Subcutaneous abdominal adipose tissue (tissue), 5 donors: ENCODE results near the gene LHFPL3.

Source experiments
- H3K27ac ChIP-seq: one replicate; pipeline ENCODE4 v1.7.0; 2013; ENCODE audit warnings: low read depth, mild to moderate bottlenecking, inconsistent platforms, low read length, moderate library complexity
- H3K27me3 ChIP-seq, 5 donors: one replicate each; pipeline ENCODE4 v1.7.0; 2013; ENCODE audit warnings: low read length in 5 of 5, inconsistent platforms in 1 of 5; ENCODE audit not compliant: control insufficient read depth in 5 of 5, insufficient read depth in 4 of 5
- H3K36me3 ChIP-seq, 5 donors: one replicate each; pipeline ENCODE4 v1.7.0; 2013; ENCODE audit warnings: low read length in 5 of 5; ENCODE audit not compliant: control insufficient read depth in 5 of 5, insufficient read depth in 5 of 5
- H3K4me1 ChIP-seq, 5 donors: one replicate each; pipeline ENCODE4 v1.7.0; 2013; ENCODE audit warnings: low read length in 5 of 5, mild to moderate bottlenecking in 3 of 5, moderate library complexity in 1 of 5; ENCODE audit not compliant: control insufficient read depth in 5 of 5, insufficient read depth in 5 of 5
- H3K4me3 ChIP-seq, 5 donors: one replicate each; pipeline ENCODE4 v1.7.0; 2013; ENCODE audit warnings: low read length in 5 of 5, low read depth in 1 of 5
- H3K9ac ChIP-seq, 5 donors: one replicate each; pipeline ENCODE4 v1.7.0; 2013; ENCODE audit warnings: low read length in 5 of 5, mild to moderate bottlenecking in 4 of 5, moderate library complexity in 3 of 5
- H3K9me3 ChIP-seq, 5 donors: one replicate each; pipeline ENCODE4 v1.7.0; 2013; ENCODE audit warnings: low read length in 5 of 5; ENCODE audit not compliant: control insufficient read depth in 5 of 5
- donor health status: healthy.
- donor health status: healthy.
- donor health status: healthy.
- donor health status: healthy.
- donor health status: healthy.

Gene LHFPL3

GRCh38 chr7:104366390-104366789 lies 38.0 kb downstream of the LHFPL3 start:
- Histone ChIP-seq H3K27me3 (no peaks in the 10 kb centered on the region), H3K9ac (no peak overlapping the region), H3K9me3 (no peaks in the 10 kb centered on the region), H3K4me3 (no peak overlapping the region), H3K4me1 (no peaks in the 10 kb centered on the region), H3K27ac (no peak overlapping the region), H3K36me3 (no peaks in the 10 kb centered on the region)

GRCh38 chr7:104367926-104368325 lies 39.5 kb downstream of the LHFPL3 start:
- no peaks in the 10 kb centered on the region for H3K27me3 ChIP-seq
- no peak overlapping the region for H3K9ac ChIP-seq
- H3K9me3 ChIP-seq, result no peaks in the 10 kb centered on the region
- no peaks in the 10 kb centered on the region for H3K4me1 ChIP-seq
- no peaks in the 10 kb centered on the region for H3K36me3 ChIP-seq
- no peak overlapping the region for H3K27ac ChIP-seq
- H3K4me3 ChIP-seq, result no peak overlapping the region

- H3K36me3 ChIP-seq, result no peaks in the 10 kb centered on the region
- no peak overlapping the region for H3K4me3 ChIP-seq
- no peaks in the 10 kb centered on the region for H3K4me1 ChIP-seq
- no peak overlapping the region for H3K27ac ChIP-seq
- H3K9me3 ChIP-seq, result no peaks in the 10 kb centered on the region
- no peak overlapping the region for H3K9ac ChIP-seq
- no peaks in the 10 kb centered on the region for H3K27me3 ChIP-seq
Observed at GRCh38 chr7:104371216-104371979, 43.0 kb downstream of the LHFPL3 start.

- Histone ChIP-seq H3K27ac (no peak overlapping the region), H3K9me3 (no peaks in the 10 kb centered on the region), H3K9ac (no peak overlapping the region), H3K36me3 (no peaks in the 10 kb centered on the region), H3K27me3 (no peaks in the 10 kb centered on the region), H3K4me1 (no peaks in the 10 kb centered on the region), H3K4me3 (no peak overlapping the region)
Observed at GRCh38 chr7:104371980-104372357, 43.6 kb downstream of the LHFPL3 start.

GRCh38 chr7:104382616-104383015 lies 54.2 kb downstream of the LHFPL3 start:
- Histone ChIP-seq H3K9me3 (peaks cover 0 to 5% (median 2%) of the 10 kb centered on the region in 5 donors), H3K27me3 (no peaks in the 10 kb centered on the region), H3K4me3 (no peak overlapping the region), H3K4me1 (no peaks in the 10 kb centered on the region), H3K27ac (no peak overlapping the region), H3K36me3 (no peaks in the 10 kb centered on the region), H3K9ac (no peak overlapping the region)

GRCh38 chr7:104386943-104387342 lies 58.5 kb downstream of the LHFPL3 start:
- Histone ChIP-seq H3K4me3 (no peak overlapping the region), H3K27ac (no peak overlapping the region), H3K36me3 (no peaks in the 10 kb centered on the region), H3K4me1 (no peaks in the 10 kb centered on the region), H3K9me3 (peaks cover 0 to 13% (median 8%) of the 10 kb centered on the region in 5 donors), H3K27me3 (no peaks in the 10 kb centered on the region), H3K9ac (no peak overlapping the region)

GRCh38 chr7:104388222-104388621 lies 59.8 kb downstream of the LHFPL3 start:
- H3K9me3 ChIP-seq, result peaks cover 0 to 13% (median 8%) of the 10 kb centered on the region in 5 donors
- H3K4me3 ChIP-seq, result no peak overlapping the region
- no peak overlapping the region for H3K27ac ChIP-seq
- no peaks in the 10 kb centered on the region for H3K4me1 ChIP-seq
- no peaks in the 10 kb centered on the region for H3K36me3 ChIP-seq
- H3K27me3 ChIP-seq, result no peaks in the 10 kb centered on the region
- no peak overlapping the region for H3K9ac ChIP-seq

- no peaks in the 10 kb centered on the region for H3K36me3 ChIP-seq
- H3K27me3 ChIP-seq, result peaks cover 0 to 3% (median 0%) of the 10 kb centered on the region in 5 donors
- H3K9me3 ChIP-seq, result no peaks in the 10 kb centered on the region
- H3K9ac ChIP-seq, result no peak overlapping the region
- no peak overlapping the region for H3K4me3 ChIP-seq
- no peaks in the 10 kb centered on the region for H3K4me1 ChIP-seq
- no peak overlapping the region for H3K27ac ChIP-seq
Observed at GRCh38 chr7:104395162-104395561, 66.8 kb downstream of the LHFPL3 start.

GRCh38 chr7:104397442-104397841 lies 69.0 kb downstream of the LHFPL3 start:
- peaks cover 0 to 3% (median 0%) of the 10 kb centered on the region in 5 donors for H3K27me3 ChIP-seq
- H3K36me3 ChIP-seq, result no peaks in the 10 kb centered on the region
- H3K9me3 ChIP-seq, result no peaks in the 10 kb centered on the region
- H3K9ac ChIP-seq, result no peak overlapping the region
- no peak overlapping the region for H3K27ac ChIP-seq
- no peak overlapping the region for H3K4me3 ChIP-seq
- no peaks in the 10 kb centered on the region for H3K4me1 ChIP-seq

- H3K9me3 ChIP-seq, result no peaks in the 10 kb centered on the region
- no peak overlapping the region for H3K9ac ChIP-seq
- no peak overlapping the region for H3K4me3 ChIP-seq
- H3K36me3 ChIP-seq, result no peaks in the 10 kb centered on the region
- H3K27me3 ChIP-seq, result no peaks in the 10 kb centered on the region
- H3K27ac ChIP-seq, result no peak overlapping the region
- peaks cover 0 to 3% (median 0%) of the 10 kb centered on the region in 5 donors for H3K4me1 ChIP-seq
Observed at GRCh38 chr7:104408371-104408770, 80.0 kb downstream of the LHFPL3 start.
